H9 (cell line): ENCODE measurements around the gene LSM7. TPM values are rescaled to one million over a fixed set of nuclear protein-coding genes. Genes with fewer than 3 reads are reported as not detected.

Experiments used
- DNase-seq: peaks from one replicate; pipeline ENCODE4 v3.0.0-alpha.2; 2017
- H2AFZ ChIP-seq: one replicate; pipeline ENCODE4 v1.6.1; 2013; ENCODE audit warnings: mild to moderate bottlenecking, low read length, control low read depth, moderate library complexity
- H2AK5ac ChIP-seq: 2 replicates; pipeline ENCODE4 v1.6.1; 2013; ENCODE audit warnings: low read length, control low read depth, mixed read lengths; ENCODE audit not compliant: insufficient read length
- H2BK120ac ChIP-seq: one replicate; pipeline ENCODE4 v1.6.1; 2013; ENCODE audit warnings: low read depth, mild to moderate bottlenecking, low read length, control low read depth, inconsistent platforms; ENCODE audit not compliant: poor library complexity, severe bottlenecking
- H2BK12ac ChIP-seq: 2 replicates; pipeline ENCODE4 v1.6.1; 2013; ENCODE audit warnings: low read length, control low read depth, mixed read lengths, low read depth; ENCODE audit not compliant: insufficient read length
- H2BK15ac ChIP-seq: 2 replicates; pipeline ENCODE4 v1.6.1; 2013; ENCODE audit warnings: low read depth, low read length, control low read depth
- H2BK20ac ChIP-seq: one replicate; pipeline ENCODE4 v1.6.1; 2013; ENCODE audit warnings: low read depth, mild to moderate bottlenecking, low read length, control low read depth, inconsistent platforms; ENCODE audit not compliant: poor library complexity, severe bottlenecking
- H2BK5ac ChIP-seq: 2 replicates; pipeline ENCODE4 v1.6.1; 2013; ENCODE audit warnings: low read length, control low read depth, mixed read lengths; ENCODE audit not compliant: insufficient read length
- H3K14ac ChIP-seq: 2 replicates; pipeline ENCODE4 v1.6.1; 2013; ENCODE audit warnings: low read length, control low read depth; ENCODE audit not compliant: insufficient read depth
- H3K18ac ChIP-seq: 2 replicates; pipeline ENCODE4 v1.6.1; 2013; ENCODE audit warnings: low read depth, mild to moderate bottlenecking, mixed read lengths, low read length, control low read depth; ENCODE audit not compliant: insufficient read length
- H3K23ac ChIP-seq: 2 replicates; pipeline ENCODE4 v1.6.1; 2013; ENCODE audit warnings: low read length, control low read depth, mixed read lengths, low read depth; ENCODE audit not compliant: insufficient read length
- H3K23me2 ChIP-seq: 2 replicates; pipeline ENCODE4 v1.6.1; 2013; ENCODE audit warnings: low read depth, mild to moderate bottlenecking, mixed read lengths, low read length, control low read depth; ENCODE audit not compliant: insufficient read length, poor library complexity, severe bottlenecking
- H3K27ac ChIP-seq: 2 replicates; pipeline ENCODE4 v1.5.1; 2013; ENCODE audit warnings: low read length, control low read depth, mixed read lengths, low read depth; ENCODE audit not compliant: insufficient read length
- H3K27me3 ChIP-seq: 2 replicates; pipeline ENCODE4 v1.6.1; 2013; ENCODE audit warnings: low read length, control low read depth, inconsistent platforms; ENCODE audit not compliant: insufficient read depth
- H3K4ac ChIP-seq: 2 replicates; pipeline ENCODE4 v1.6.1; 2013; ENCODE audit warnings: low read depth, mild to moderate bottlenecking, control low read depth, inconsistent platforms, low read length, moderate library complexity
- H3K4me1 ChIP-seq: 2 replicates; pipeline ENCODE4 v1.6.1; 2013; ENCODE audit warnings: low read length, control low read depth, inconsistent platforms; ENCODE audit not compliant: insufficient read depth
- H3K4me2 ChIP-seq: 2 replicates; pipeline ENCODE4 v1.6.1; 2013; ENCODE audit warnings: low read length, control low read depth, mixed read lengths; ENCODE audit not compliant: insufficient read length, insufficient read depth
- H3K56ac ChIP-seq: 2 replicates; pipeline ENCODE4 v1.6.1; 2013; ENCODE audit warnings: low read depth, mild to moderate bottlenecking, mixed read lengths, low read length, control low read depth; ENCODE audit not compliant: insufficient read length
- H3K79me1 ChIP-seq: 2 replicates; pipeline ENCODE4 v1.6.1; 2013; ENCODE audit warnings: low read depth, mild to moderate bottlenecking, moderate library complexity, low read length, control low read depth, inconsistent platforms; ENCODE audit not compliant: insufficient read depth, poor library complexity, severe bottlenecking
- H3K79me2 ChIP-seq: 2 replicates; pipeline ENCODE4 v1.6.1; 2013; ENCODE audit warnings: low read length, control low read depth, inconsistent platforms; ENCODE audit not compliant: insufficient read depth
- H3K9ac ChIP-seq: 2 replicates; pipeline ENCODE4 v1.6.1; 2013; ENCODE audit warnings: low read length, control low read depth, mixed read lengths; ENCODE audit not compliant: insufficient read length; ENCODE audit errors: extremely low read depth
- H3K9me3 ChIP-seq: one replicate; pipeline ENCODE4 v1.6.1; 2013; ENCODE audit warnings: low read depth, low read length, inconsistent platforms; ENCODE audit not compliant: control insufficient read depth
- H3T11ph ChIP-seq: one replicate; pipeline ENCODE4 v1.6.1; 2013; ENCODE audit warnings: mild to moderate bottlenecking, low read length, control low read depth, inconsistent platforms
- H4K20me1 ChIP-seq: one replicate; pipeline ENCODE4 v1.6.1; 2013; ENCODE audit not compliant: control insufficient read depth, insufficient read length, insufficient read depth
- H4K5ac ChIP-seq: 2 replicates; pipeline ENCODE4 v1.6.1; 2013; ENCODE audit warnings: low read depth, mild to moderate bottlenecking, mixed read lengths, low read length, control low read depth; ENCODE audit not compliant: insufficient read length
- H4K8ac ChIP-seq: replicated peaks from 2 replicates; pipeline ENCODE4 v1.6.1; 2013; ENCODE audit warnings: low read length, control low read depth, mixed read lengths, low read depth; ENCODE audit not compliant: insufficient read length
- H4K91ac ChIP-seq: 2 replicates; pipeline ENCODE4 v1.6.1; 2013; ENCODE audit warnings: low read depth, mild to moderate bottlenecking, moderate library complexity, mixed read lengths, low read length, control low read depth; ENCODE audit not compliant: insufficient read length
- H3K27ac Mint-ChIP-seq, 3 experiments: 2 replicates in 2 of 3; 3 replicates in 1 of 3; pipeline ENCODE4 v1.8.0; 2020 to 2021; ENCODE audit warnings: mixed read lengths in 3 of 3, mild to moderate bottlenecking in 1 of 3, moderate library complexity in 1 of 3
- H3K27me3 Mint-ChIP-seq: 2 replicates; pipeline ENCODE4 v1.8.0; 2021; ENCODE audit warnings: low read depth, mild to moderate bottlenecking, moderate library complexity, mixed read lengths
- H3K36me3 Mint-ChIP-seq, 3 experiments: 2 replicates in 2 of 3; 3 replicates in 1 of 3; pipeline ENCODE4 v1.8.0; 2020 to 2021; ENCODE audit warnings: low read depth in 3 of 3, mixed read lengths in 3 of 3; ENCODE audit not compliant: insufficient read depth in 1 of 3
- H3K4me1 Mint-ChIP-seq, 2 experiments: 2 replicates each; pipeline ENCODE4 v1.8.0; 2020; ENCODE audit warnings: mixed read lengths in 2 of 2
- H3K4me3 Mint-ChIP-seq, 2 experiments: 2 replicates in 1 of 2; 3 replicates in 1 of 2; pipeline ENCODE4 v1.8.0; 2020 to 2021; ENCODE audit warnings: mild to moderate bottlenecking in 2 of 2, mixed read lengths in 2 of 2, moderate library complexity in 1 of 2
- H3K9me3 Mint-ChIP-seq, 2 experiments: 2 replicates in 1 of 2; 3 replicates in 1 of 2; pipeline ENCODE4 v1.8.0; 2020; ENCODE audit warnings: mild to moderate bottlenecking in 2 of 2, mixed read lengths in 2 of 2, moderate library complexity in 1 of 2
- CTCF ChIP-seq: fragments of 200-600 bp; sonication (generic); conservative IDR thresholded peaks from 3 replicates; pipeline ENCODE4 v1.8.0; 2021; ENCODE audit warnings: antibody characterized with exemption, mild to moderate bottlenecking
- WGBS: extraction: QIAGEN DNeasy Blood & Tissue Kit; methylation state at CpG from one replicate; pipeline ENCODE4 v1.1.7; 2013; ENCODE audit warnings: missing lambda C conversion rate, low lambda C conversion rate, mixed read lengths; ENCODE audit not compliant: insufficient read length; ENCODE audit errors: extremely low coverage; 5-methylcytosine and 5-hydroxymethylcytosine counted together
- total RNA-seq: library from RNA; stranded (reverse); gene quantifications from 2 replicates; pipeline ENCODE4 v1.2.1, GENCODE V29; 2021

The LSM7 gene
- total RNA-seq, 1 experiment from 2014 or later, result 187 TPM

GRCh38 chr19:2327773-2328400, 499 bp downstream of the LSM7 start:
- Histone ChIP-seq H3K18ac (peak overlapping the region; percentile 88), H3K79me1 (no peaks in the 10 kb centered on the region), H2AFZ (no peak overlapping the region), H3K23me2 (peaks cover 9% of the 10 kb centered on the region), H4K20me1 (peaks cover 5% of the 10 kb centered on the region), H3K9ac (peak overlapping the region; percentile 85), H3K14ac (no peak overlapping the region), H4K91ac (no peak overlapping the region), H3K9me3 (no peaks in the 10 kb centered on the region), H3T11ph (no peak overlapping the region), H3K4ac (no peak overlapping the region), H2BK15ac (no peak overlapping the region), H4K5ac (no peak overlapping the region), H2BK12ac (no peak overlapping the region), H3K4me2 (peak overlapping the region; percentile 90), H2AK5ac (no peak overlapping the region), H3K27ac (no peak overlapping the region), H3K23ac (no peak overlapping the region), H4K8ac (no peak overlapping the region), H3K4me1 (peaks cover 5% of the 10 kb centered on the region; the same call in 1 of the 2 replicates), H2BK5ac (no peak overlapping the region), H3K79me2 (peaks cover 5% of the 10 kb centered on the region; the same call in 1 of the 2 replicates), H3K56ac (no peak overlapping the region), H2BK20ac (no peak overlapping the region), H2BK120ac (no peak overlapping the region), H3K27me3 (no peaks in the 10 kb centered on the region)
- peaks cover 1% of the 10 kb centered on the region; the same call in 1 of the 2 replicates for H3K27me3 Mint-ChIP-seq
- H3K27ac Mint-ChIP-seq, result peak overlapping the region; percentile 95 to 99 (median 98)
- peaks cover 36 to 47% of the 10 kb centered on the region in 2 experiments for H3K4me1 Mint-ChIP-seq
- peaks cover 6 to 36% (median 35%) of the 10 kb centered on the region in 3 experiments for H3K36me3 Mint-ChIP-seq
- no CpG with 5 or more reads among the region's 18 CpGs for WGBS
- peak; percentile 81 for DNase-seq
- peak overlapping the region; percentile 98 to 99 for H3K4me3 Mint-ChIP-seq
- TF ChIP-seq CTCF, result no peak
- no peaks in the 10 kb centered on the region for H3K9me3 Mint-ChIP-seq
